Hematopoietic multipotent progenitor cell (in vitro differentiated cells): Measurements from ENCODE around the gene MPP2. TPM values are rescaled to one million over a fixed set of nuclear protein-coding genes. Genes with fewer than 3 reads are reported as not detected.
"Not testable (repeated sequence)": the region's sequence is repeated elsewhere in the genome, so short reads cannot be mapped to it uniquely, and the experiment has no call there.

ENCODE experiments used
- DNase-seq, 3 donors: peaks; one replicate each; pipeline ENCODE4 v3.0.0-alpha.2; 2011 to 2015; ENCODE audit warnings: low read depth in 2 of 3, low spot score in 2 of 3
- total RNA-seq: library from RNA; depleted of rRNA; stranded (reverse); fragments of >200 nt; gene quantifications from one replicate; pipeline ENCODE4 v1.2.3, GENCODE V29; 2012

The MPP2 gene
- total RNA-seq, 1 donor, result 0.81 TPM

DNA sequence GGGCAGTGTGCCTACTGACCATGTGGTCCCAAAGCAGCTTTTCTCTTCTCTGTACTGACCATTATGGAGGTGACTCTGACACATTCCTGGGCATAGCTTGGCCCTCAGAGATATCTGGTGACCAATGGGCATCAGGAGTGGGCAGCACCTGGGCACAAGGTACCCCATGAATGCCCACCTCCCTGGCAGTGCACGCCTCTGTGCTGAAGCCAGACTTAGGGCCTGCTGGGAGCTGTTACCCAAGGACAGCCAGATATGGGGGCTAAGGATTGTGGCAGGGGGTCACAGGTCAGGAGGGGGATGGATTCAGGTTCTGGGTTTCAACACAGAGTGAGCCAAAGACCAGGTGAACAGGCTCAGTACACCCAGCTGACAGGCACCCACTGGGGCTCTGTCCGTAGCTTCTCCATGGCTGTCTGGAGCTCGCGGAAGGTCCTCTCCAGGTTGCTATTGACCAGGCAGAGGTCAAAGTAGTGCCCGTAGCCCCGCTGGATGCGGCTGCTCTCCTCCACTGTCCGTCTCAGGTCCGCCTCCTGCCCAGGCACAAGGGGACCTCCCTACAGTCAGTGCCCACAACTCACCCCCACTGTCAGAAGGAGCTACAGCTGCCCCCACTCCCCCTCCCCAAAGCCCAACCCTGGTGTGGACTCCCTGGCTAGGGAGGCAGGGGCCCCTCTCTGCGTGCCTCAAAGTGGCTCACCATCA, 29.7 kb downstream of the MPP2 start:
- no peak for DNase-seq

DNA sequence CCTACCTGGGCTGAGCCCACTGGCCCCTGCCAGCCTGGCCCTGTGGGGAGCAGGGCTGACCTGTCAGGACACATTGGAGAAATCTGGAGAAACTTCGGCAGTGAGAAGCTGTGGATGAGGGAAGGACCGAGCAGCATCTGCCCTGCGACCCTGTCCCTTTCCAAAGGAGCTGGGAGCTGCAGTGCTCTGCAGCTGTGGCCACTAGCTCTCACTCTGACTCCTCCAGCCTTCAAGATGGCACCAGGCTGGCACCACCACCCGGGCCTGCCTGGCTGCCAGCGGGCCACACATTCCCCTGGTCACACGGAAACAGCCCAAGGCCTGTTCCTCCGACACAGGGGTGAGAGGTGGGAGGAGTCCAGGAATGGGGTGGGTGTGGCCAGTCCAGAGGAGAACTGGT, 30.3 kb downstream of the MPP2 start:
- no peak for DNase-seq

DNA sequence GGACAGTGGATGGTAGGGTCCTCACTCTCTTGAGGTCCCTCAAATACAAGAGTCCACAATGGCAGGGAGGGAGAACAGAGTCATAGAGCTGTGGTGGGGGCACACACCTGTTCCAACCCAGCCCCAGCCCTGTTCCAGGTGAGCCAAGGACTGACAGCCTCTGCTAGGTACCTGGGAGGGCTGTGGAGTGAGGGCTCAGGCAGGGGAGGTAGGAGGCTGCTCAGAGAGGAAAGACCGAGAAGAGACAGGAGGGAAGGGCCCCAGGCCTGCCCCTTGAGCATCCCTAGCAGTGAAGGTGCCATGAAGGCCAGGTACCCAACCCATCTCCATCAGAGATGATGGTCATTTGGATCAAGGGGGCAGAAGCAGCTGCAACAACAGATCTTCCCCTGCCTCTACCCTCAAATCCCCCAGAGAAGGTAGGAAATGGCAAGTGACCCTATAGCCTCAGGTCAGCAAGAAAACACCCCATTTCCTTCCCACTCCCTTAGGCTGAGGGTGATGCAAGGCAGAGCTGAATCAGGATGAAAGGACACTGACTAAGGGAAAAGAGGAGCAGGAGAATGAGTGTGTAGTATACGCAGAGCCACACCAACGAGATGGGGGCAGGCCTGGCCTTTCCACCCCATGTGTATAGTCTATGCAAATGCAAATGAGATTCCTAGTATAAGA, 31.7 kb downstream of the MPP2 start:
- DNase-seq, result no peak

DNA sequence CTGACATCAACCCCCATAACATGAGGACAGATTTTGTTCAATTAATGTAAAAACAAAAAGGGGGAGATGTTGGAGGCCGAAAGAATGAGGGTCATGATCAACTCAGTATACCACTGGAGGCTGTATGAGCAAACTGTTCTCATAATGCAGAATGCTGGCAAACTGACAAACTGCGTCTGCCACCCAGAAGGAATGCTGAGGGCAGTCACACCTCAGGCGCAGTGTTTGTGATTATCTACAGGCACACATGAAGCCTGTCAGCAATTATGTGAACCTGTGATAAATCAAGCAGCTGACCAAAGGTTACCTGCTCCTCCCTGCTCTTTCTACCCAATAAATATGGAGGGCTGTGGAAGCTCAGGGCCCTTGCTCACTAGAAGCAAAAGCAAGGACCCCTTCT, 33.0 kb downstream of the MPP2 start:
- no peak for DNase-seq

DNA sequence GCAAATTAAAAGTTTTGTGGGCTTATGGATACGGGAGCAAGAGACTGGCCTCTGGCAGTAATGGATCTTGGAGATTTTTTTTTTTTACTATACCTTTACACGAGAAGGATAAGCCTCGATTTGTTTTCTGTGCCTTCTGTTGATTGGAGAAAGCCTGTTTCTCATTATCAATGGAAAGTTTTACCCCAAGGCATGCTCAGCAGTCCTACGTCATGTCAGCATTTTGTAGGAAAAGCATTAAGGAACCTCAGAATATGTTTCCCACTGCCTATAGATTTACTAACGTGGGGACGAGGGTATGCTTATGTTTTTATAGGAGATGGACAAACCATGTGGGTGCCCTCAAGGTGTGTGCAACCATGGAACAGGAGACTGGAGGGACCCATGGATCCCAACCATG, 33.5 kb downstream of the MPP2 start:
- DNase-seq, result no peak

DNA sequence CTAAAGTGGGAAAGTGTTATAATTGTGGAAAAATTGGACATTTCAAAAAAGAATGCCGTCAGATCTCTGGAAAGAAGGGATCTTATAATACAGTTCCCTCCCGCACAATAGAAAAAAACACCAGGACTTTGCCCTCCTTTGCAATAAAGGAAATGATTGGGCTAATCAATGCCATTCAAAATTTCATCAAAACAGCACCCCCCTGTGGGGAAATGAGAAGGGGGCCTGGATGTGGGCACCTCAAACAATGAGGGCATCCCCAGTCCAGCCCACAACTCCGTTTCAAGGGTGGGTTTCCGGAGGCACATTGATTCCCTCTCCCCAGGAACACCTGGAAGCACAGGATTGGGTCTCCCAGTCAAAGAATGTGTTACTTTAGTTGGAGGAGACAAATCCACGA, 34.2 kb downstream of the MPP2 start:
- no peak for DNase-seq

DNA sequence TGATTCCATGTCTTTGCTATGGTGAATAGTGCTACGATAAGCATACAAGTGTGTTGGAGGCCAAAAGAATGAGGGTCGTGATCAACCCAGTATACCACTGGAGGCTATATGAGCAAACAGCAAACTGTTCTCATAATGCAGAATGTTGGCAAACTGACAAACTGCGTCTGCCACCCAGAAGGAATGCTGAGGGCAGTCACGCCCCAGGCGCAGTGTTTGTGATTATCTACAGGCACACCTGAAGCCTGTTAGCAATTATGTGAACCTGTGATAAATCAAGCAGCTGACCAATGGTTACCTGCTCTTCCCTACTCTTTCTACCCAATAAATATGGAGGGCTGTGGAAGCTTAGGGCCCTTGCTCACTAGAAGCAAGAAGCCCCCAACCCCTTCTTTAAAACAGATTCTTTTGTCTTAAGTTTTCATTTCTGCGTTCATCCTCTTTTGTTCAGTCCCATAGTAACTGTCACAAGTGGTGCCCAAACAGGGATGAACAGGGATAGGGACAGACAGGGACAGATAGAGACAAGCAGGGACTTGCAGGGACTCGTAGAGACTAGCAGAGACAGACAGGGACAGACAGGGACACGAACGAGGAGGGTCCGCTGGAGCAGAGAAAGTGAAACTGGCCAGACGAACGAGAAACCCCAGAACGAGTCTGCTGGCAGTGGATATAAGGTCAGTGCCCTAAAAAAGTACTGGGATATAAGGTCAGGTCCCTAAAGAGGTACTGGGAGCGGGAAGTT, 35.2 kb downstream of the MPP2 start:
- no peak for DNase-seq

DNA sequence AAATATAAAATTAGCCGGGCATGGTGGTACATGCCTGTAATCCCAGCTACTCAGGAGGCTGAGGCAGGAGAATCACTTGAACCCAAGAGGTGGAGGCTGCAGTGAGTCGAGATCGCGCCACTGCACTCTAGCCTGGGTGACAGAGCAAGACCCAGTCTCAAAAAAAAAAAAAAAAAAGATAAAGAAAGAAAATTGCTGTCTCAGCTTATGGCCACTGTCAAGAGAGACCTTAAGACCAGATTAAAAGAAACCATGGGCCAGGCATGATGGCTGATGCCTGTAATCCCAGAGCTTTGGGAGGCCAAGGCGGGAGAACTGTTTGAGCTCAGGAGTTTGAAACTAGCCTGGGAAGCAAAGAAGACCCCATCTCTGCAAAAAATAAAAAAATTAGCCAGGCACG, 38.3 kb downstream of the MPP2 start:
- DNase-seq, result not testable (repeated sequence)

DNA sequence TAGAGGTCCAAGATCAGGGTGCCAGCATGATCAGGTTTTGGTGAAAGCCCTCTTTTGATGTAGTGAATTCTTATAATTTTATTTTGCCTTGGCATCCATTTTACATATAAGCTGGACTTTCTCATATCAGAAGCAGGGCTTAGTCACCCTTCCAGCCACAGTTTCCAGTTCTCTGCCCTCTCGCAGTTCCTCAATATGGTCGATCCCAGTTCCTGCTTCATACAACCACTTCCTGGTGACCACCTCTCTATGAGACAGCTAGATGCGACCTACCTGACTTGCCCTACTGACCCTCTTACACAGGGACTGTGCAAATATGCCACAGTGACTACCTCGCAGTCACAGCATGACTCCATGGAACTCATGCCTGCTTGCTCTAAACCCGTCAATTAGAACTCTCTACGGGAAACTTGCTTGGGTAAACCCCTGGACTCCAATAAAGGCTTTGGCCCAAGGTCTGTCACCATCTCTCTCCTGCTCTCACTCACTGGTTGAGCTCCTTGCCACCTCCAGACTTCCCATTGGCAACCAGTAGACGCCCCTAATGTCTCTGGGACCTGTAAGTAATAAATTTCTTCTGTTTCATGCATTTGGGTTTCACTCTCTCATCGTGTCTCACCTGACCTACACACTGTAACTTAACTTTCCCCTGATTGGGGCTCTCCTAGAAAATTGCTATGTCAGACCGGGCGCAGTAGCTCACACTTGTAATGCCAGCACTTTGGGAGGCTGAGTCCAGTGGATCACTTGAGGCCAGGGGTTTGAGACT, 38.9 kb downstream of the MPP2 start:
- DNase-seq, result no peak

DNA sequence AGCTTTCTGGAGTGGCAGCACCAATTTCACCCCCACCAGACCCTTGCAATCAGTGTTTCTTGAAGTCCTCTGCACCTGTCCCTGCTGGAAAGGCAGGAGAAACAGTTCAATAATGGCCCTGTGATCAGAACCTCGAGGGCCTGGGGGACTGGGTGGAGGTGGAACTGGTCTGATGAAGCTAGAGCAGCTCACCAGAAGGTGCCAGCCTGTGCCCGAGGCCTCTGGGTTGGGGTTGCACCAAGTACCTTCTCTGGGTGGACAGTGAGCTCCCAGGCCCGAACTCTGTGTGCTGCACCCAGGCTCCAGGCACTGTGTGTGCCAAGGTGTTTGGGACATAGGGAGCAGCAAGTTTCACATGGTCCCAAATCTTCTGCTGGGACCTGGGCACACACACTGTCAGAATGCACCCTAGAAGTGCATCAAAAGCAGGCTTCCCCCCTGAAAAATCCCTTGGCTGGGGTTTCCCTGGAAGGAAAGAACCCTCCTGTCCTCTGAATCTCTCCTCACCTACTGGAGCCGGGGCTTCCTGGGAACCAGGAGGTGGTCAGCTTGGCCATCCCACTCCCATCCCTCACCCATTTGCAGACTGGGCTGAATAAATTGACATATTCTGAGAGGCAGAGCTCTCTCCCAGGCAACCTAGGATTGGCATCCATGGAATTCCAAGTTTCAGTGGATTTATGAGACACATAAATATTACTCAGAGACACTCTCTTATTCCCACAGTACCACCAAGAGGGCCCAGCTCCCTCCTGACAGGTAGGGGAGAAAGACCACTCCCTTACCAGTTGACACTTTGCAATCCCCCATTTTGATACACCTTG, 43.0 kb downstream of the MPP2 start:
- DNase-seq, result no peak

DNA sequence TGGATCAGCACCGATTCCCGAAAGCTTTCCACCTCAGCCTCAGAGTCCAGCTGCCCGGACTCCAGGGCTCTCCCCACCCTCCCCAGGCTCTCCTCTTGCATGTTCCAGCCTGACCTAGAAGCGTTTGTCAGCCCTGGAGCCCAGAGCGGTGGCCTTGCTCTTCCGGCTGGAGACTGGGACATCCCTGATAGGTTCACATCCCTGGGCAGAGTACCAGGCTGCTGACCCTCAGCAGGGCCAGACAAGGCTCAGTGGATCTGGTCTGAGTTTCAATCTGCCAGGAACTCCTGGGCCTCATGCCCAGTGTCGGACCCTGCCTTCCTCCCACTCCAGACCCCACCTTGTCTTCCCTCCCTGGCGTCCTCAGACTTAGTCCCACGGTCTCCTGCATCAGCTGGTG, 45.4 kb downstream of the MPP2 start:
- DNase-seq, result no peak

DNA sequence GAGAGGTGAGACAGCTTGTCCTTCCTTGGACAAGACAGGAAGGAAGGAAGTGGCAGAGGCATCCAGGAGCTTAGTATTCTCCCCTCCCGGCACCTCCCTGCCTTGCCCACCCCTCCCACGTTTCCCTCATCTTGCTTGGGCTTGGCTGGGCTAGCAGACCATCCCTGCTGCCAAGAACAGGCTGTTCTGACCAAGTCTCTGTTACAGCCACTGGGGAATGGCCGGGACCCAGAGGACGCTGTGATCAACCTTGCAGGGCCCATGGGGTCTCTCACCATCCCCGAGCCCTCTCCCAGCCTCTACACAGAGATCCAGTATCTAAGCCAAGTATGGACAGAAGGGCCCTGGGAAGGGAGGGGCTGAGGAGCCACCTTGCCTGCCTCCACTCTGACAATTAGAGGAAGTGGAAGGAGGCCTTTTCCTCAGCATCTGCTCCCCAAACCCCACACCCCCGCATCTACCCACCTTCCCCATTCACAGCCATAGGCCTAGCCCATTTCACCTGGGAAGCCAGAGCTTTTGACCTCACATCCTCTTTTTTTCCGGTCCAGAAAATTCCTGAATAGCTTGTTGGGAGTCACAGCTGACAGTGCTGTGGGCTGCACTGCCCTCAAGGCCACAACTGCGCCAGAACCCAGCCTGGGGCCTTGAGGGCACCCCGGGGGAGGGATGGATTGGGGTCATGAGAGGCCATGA, 46.3 kb downstream of the MPP2 start:
- DNase-seq, result peak in 1 of 3 donors; percentile 41

DNA sequence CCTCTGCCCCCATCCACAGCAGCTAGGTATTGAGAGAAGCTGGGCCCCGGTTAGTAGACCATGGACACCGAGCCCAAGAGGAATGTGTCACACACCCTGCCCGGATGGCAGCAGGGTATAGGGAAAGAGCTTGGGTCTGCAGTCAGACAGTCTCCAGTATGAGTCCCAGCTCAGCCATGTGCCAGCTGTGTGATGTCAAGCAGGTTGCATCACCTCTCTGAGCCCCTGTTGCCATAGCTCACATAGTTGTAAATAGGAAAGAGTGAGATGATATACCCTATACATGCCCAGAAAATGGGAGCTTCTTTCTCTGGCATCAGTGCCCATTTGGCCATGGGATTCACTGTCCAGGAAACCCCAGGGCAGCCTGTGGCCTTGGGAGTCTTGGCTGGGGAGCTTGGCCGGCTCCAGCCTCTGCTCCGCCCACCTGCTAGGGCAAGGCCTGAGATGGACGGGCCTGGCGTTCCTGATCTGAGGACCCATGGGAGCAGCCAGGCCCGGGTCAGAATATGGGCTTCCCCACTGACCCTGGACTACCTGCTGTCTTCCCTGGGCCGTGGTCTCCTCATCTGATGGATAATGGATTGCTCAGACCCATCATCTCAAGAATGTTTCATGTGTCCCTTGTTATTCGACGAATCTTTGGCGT, 47.1 kb downstream of the MPP2 start:
- DNase-seq, result no peak

DNA sequence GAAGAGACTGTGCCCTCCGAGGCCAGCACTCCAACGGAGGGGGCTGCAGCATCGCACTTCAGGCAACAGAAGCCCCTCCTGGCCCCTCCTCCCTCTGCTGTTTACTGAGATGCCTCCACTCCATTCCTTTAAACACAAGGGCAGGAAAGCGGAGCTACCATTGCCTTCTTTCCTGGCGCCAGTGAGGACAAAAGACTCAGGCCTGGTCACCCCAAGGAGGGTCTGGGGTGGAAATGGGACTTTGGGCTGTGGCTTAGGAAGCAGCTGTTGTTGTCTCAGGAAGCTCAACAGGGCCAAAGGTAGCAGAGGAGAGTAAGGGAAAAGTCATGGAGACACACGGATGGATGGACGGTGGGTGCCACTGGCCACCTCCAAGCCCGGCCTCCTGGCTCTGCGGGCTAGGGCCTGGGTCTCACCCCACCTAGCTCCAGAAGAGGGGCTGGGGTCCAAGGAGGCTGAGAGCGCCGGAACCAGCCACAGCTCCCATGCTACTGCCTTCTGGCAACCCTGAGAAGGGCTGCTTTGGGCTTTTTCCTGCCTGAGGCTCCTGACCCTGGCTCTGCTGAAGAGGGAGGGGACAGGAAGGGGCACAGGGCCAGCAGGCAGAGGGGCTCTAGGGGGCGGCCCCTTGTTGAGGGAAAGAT, 49.3 kb downstream of the MPP2 start:
- no peak for DNase-seq

DNA sequence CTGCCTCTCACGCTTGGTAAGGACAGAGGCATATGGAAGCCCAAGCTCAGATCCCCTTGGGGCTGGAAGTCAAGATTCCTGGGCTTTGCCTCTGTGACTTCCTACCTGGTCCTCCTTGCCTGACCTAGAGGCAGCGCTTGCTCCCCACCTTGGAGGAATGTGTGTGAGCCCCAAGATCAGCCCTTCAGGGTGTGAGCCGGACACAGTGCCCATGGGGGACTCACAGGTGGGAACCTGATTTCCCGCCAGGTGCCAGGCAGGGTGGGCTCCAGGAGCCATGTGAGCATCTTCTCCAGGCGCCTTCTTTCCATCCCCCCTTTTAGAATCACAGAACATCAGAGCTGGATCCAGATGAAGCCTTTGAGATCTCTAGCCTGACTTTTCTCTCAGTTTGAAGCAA, 50.2 kb downstream of the MPP2 start:
- no peak for DNase-seq

DNA sequence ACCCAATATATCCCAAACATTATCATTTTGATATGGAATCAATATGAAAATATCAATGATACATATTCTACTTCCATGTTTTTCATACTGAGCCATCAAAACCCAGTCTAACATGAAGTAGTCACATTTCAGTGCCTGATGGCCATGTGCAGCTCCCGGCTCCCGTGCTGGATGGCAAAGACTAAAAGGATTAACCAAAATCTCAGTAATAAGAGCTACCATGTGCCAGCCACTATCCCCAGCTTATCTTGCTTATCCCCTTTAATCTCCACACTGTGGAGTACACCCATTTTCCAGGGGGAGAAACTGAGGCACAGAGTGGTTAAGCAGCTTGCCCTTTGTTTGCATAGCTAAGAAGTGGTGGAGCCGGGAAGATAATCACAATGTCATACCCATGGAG, 51.2 kb downstream of the MPP2 start:
- DNase-seq, result no peak

DNA sequence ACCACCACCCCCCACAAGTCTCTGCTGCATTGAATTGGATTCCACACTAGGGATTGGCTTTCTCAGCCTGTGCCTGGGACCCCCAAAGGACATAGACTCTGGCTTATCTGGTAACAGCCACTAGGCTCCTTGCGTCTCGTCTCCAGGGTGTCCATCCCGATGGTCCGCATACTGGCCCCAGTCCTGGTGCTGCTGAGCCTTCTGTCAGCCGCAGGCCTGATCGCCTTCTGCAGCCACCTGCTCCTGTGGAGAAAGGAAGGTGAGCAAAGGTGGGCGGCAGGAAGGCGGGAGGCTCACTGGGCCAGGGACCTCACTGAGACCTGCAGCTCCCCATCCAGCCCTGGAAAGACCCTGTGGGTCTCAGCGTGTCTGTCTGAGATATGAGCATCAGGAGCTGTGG, 52.3 kb downstream of the MPP2 start:
- no peak for DNase-seq

DNA sequence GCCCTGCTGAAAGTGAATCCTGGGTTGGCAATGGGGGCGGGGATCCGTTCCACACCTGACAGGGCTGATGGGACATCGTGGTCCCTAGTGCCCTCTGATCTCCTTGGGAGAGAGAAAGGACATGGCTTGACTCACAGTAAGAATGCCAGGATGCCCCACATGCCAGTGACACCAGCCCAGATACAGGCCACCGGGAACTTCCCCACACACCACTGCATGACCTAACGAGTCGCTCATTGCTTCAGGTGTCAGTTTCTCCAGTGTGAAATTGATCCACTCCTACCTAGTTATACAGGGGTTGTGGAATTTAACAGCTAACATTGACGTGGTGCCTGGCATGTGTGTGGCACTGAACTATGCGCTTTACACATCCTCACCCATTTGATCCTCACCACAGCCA, 52.8 kb downstream of the MPP2 start:
- no peak for DNase-seq

DNA sequence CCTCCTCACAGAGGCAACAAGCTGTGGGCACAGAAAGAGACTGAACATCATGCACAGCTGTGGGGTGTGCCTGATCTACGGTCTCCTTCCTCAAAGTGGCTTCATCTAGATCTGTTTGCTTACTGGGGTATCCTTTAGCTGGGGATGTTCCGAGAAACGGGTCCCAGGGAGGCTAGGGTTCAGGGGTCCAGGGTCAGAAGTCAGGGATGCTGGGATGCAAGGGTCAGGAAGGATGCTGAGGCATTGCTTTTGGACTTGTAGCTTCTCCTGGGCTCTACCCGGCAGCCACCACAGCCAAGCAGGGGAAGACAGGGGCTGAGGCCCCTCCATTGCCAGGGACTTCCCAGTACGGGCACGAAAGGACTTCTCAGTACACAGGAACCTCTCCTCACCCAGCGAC, 53.8 kb downstream of the MPP2 start:
- DNase-seq, result no peak
